ENCODE data around the gene ABCA13. TPM values are rescaled to one million over a fixed set of nuclear protein-coding genes. Genes with fewer than 3 reads are reported as not detected.

Gene ABCA13
- polyA plus RNA-seq, 1 of the 3 experiments (the other 2 are of a cell fraction), result not detected

DNA sequence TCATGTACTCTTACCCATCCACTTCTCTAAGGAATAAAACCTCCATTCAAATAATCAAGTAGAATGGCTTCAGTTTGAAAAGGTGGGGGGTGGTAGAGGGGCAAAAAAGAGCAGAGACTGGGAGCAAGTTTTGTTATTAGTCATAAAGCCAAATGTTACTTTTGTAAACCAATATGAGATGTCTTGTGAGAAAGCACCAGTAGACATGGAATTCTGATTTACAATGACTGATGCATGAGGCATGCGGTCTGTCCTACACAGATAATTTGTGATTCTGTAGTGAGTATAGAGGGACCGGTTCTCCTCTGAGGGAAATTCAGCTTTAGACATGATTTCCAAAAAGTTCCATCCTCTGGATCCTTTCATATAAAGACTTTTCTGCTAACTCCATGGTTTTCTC is 12.9 kb upstream of the ABCA13 start (continued):
- TF ChIP-seq, protein P1, sequence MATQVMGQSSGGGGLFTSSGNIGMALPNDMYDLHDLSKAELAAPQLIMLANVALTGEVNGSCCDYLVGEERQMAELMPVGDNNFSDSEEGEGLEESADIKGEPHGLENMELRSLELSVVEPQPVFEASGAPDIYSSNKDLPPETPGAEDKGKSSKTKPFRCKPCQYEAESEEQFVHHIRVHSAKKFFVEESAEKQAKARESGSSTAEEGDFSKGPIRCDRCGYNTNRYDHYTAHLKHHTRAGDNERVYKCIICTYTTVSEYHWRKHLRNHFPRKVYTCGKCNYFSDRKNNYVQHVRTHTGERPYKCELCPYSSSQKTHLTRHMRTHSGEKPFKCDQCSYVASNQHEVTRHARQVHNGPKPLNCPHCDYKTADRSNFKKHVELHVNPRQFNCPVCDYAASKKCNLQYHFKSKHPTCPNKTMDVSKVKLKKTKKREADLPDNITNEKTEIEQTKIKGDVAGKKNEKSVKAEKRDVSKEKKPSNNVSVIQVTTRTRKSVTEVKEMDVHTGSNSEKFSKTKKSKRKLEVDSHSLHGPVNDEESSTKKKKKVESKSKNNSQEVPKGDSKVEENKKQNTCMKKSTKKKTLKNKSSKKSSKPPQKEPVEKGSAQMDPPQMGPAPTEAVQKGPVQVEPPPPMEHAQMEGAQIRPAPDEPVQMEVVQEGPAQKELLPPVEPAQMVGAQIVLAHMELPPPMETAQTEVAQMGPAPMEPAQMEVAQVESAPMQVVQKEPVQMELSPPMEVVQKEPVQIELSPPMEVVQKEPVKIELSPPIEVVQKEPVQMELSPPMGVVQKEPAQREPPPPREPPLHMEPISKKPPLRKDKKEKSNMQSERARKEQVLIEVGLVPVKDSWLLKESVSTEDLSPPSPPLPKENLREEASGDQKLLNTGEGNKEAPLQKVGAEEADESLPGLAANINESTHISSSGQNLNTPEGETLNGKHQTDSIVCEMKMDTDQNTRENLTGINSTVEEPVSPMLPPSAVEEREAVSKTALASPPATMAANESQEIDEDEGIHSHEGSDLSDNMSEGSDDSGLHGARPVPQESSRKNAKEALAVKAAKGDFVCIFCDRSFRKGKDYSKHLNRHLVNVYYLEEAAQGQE (IDR thresholded peaks at IDR 0.05; ENCODE audit: low read depth, low read length), result no peak
- no peak for TF ChIP-seq ELF1 (IDR thresholded peaks at IDR 0.05)
- TF ChIP-seq CHD2 (IDR thresholded peaks at IDR 0.05; ENCODE audit: low read length, partially characterized antibody), result no peak
- no peak for TF ChIP-seq EZH2phosphoT487 (IDR thresholded peaks at IDR 0.05; ENCODE audit: borderline replicate concordance, low read depth)
- no peak for TF ChIP-seq PBX3 (IDR thresholded peaks at IDR 0.05)

- POLR2A ChIA-PET, result no interaction called here
- Histone ChIP-seq H3K9me2 (no peaks in the 10 kb centered on the region), H3K27me3 (ENCODE audit: insufficient read depth) (peaks cover 31% of the 10 kb centered on the region), H3K36me3 (replicated peaks in 1 of 2; ENCODE audit: control insufficient read depth in 1 of 2, insufficient read depth in 2 of 2, low read length in 1 of 2) (no peaks in the 10 kb centered on the region), H2AFZ (ENCODE audit: low read depth) (no peak overlapping the region), H3K9ac (no peak overlapping the region), H3K79me2 (ENCODE audit: insufficient read depth) (no peaks in the 10 kb centered on the region), H3F3A (replicated peaks; ENCODE audit: insufficient read depth) (no peaks in the 10 kb centered on the region), H3K4me3 (ENCODE audit: low read depth in 2 of 2, low read length in 1 of 2) (no peak overlapping the region), H3K9me3 (no peaks in the 10 kb centered on the region), H3K4me1 (ENCODE audit: control insufficient read depth in 1 of 2, insufficient read depth in 2 of 2, low read depth in 1 of 2, low read length in 1 of 2) (no peaks in the 10 kb centered on the region), H4K20me1 (ENCODE audit: insufficient read depth) (no peaks in the 10 kb centered on the region), H3K4me2 (no peak overlapping the region), H3K27ac (ENCODE audit: low read depth in 2 of 2, low read length in 1 of 2) (no peak overlapping the region)
- CTCF ChIA-PET, result interaction anchor here (1.0 kb wide), 1 partner anchor 1596 kb away, joined by 3 read pairs; no protein-coding TSS in a partner anchor
- DNase-seq, result no peak
- 3% methylated on average over 1 of the region's 1 CpG for WGBS (ENCODE audit: low lambda C conversion rate)
- TF ChIP-seq TEAD4 (IDR thresholded peaks at IDR 0.05; ENCODE audit: borderline replicate concordance, insufficient read depth), result no peak
- TF ChIP-seq RCOR1 (IDR thresholded peaks at IDR 0.05; ENCODE audit: low read length), result no peak
- TF ChIP-seq MXI1 (IDR thresholded peaks at IDR 0.05; ENCODE audit: low read depth, low read length), result no peak
- no peak for TF ChIP-seq JUND (IDR thresholded peaks at IDR 0.05)
- no peak for TF ChIP-seq RXRA (IDR thresholded peaks at IDR 0.05; ENCODE audit: borderline replicate concordance, low read depth)
- TF ChIP-seq YY1 (IDR thresholded peaks at IDR 0.05; ENCODE audit: low read depth), result no peak
- TF ChIP-seq SIN3A (IDR thresholded peaks at IDR 0.05; ENCODE audit: borderline replicate concordance, low read depth, low read length), result no peak
- TF ChIP-seq FOXJ3 (CRISPR knock-in tag; IDR thresholded peaks at IDR 0.05), result no peak
- TF ChIP-seq SMC3 (IDR thresholded peaks at IDR 0.05; ENCODE audit: low read depth, low read length), result no peak
- no peak for TF ChIP-seq PBX3 (IDR thresholded peaks at IDR 0.05)
- TF ChIP-seq, protein P2, sequence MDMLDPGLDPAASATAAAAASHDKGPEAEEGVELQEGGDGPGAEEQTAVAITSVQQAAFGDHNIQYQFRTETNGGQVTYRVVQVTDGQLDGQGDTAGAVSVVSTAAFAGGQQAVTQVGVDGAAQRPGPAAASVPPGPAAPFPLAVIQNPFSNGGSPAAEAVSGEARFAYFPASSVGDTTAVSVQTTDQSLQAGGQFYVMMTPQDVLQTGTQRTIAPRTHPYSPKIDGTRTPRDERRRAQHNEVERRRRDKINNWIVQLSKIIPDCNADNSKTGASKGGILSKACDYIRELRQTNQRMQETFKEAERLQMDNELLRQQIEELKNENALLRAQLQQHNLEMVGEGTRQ (IDR thresholded peaks at IDR 0.05; ENCODE audit: borderline replicate concordance, low read depth, low read length), result no peak
- TF ChIP-seq, protein P3, sequence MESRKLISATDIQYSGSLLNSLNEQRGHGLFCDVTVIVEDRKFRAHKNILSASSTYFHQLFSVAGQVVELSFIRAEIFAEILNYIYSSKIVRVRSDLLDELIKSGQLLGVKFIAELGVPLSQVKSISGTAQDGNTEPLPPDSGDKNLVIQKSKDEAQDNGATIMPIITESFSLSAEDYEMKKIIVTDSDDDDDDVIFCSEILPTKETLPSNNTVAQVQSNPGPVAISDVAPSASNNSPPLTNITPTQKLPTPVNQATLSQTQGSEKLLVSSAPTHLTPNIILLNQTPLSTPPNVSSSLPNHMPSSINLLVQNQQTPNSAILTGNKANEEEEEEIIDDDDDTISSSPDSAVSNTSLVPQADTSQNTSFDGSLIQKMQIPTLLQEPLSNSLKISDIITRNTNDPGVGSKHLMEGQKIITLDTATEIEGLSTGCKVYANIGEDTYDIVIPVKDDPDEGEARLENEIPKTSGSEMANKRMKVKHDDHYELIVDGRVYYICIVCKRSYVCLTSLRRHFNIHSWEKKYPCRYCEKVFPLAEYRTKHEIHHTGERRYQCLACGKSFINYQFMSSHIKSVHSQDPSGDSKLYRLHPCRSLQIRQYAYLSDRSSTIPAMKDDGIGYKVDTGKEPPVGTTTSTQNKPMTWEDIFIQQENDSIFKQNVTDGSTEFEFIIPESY (IDR thresholded peaks at IDR 0.05; ENCODE audit: borderline replicate concordance, low read depth), result no peak
- TF ChIP-seq RAD21 (IDR thresholded peaks at IDR 0.05; ENCODE audit: low read length), result no peak
- no peak for TF ChIP-seq EP300 (IDR thresholded peaks at IDR 0.05; ENCODE audit: borderline replicate concordance in 1 of 2, low read depth in 1 of 2, low read length in 1 of 2)
- TF ChIP-seq, protein P4, sequence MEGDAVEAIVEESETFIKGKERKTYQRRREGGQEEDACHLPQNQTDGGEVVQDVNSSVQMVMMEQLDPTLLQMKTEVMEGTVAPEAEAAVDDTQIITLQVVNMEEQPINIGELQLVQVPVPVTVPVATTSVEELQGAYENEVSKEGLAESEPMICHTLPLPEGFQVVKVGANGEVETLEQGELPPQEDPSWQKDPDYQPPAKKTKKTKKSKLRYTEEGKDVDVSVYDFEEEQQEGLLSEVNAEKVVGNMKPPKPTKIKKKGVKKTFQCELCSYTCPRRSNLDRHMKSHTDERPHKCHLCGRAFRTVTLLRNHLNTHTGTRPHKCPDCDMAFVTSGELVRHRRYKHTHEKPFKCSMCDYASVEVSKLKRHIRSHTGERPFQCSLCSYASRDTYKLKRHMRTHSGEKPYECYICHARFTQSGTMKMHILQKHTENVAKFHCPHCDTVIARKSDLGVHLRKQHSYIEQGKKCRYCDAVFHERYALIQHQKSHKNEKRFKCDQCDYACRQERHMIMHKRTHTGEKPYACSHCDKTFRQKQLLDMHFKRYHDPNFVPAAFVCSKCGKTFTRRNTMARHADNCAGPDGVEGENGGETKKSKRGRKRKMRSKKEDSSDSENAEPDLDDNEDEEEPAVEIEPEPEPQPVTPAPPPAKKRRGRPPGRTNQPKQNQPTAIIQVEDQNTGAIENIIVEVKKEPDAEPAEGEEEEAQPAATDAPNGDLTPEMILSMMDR (IDR thresholded peaks at IDR 0.05), result no peak
Measured at GRCh38 chr7:48161407-48162125, 9.7 kb upstream of the ABCA13 start.
